Coronary artery (tissue), 2 donors: ENCODE results near the gene MKNK2.
A peak's percentile ranks its signal among the peaks of the same experiment; 100 is the strongest.

Source experiments
- DNase-seq: peaks from one replicate; pipeline ENCODE4 v3.0.0-alpha.2; 2017; ENCODE audit warnings: low spot score
- H3K27ac ChIP-seq, 2 donors: fragments of 200-600 bp; sonication (generic); one replicate each; pipeline ENCODE4 v1.5.1; 2016 to 2019
- H3K4me3 ChIP-seq: fragments of 200-600 bp; sonication (generic); 2 replicates; pipeline ENCODE4 v1.5.1; 2016; ENCODE audit warnings: mild to moderate bottlenecking, moderate library complexity
- CTCF ChIP-seq: fragments of 200-600 bp; sonication (generic); IDR thresholded peaks from one replicate; pipeline ENCODE4 v1.5.1; 2019; ENCODE audit warnings: antibody characterized with exemption

MKNK2 gene

GRCh38 chr19:2044709-2045500 is 6.1 kb downstream of the MKNK2 start:
- no peak for TF ChIP-seq CTCF
- no peak overlapping the region for H3K4me3 ChIP-seq
- H3K27ac ChIP-seq: peak overlapping the region; percentile 27 to 58
- no peak for DNase-seq

GRCh38 chr19:2043961-2044708 is 6.9 kb downstream of the MKNK2 start:
- DNase-seq: no peak
- Histone ChIP-seq H3K27ac (peak overlapping the region in 1 of 2 donors; percentile 58), H3K4me3 (no peak overlapping the region)
- no peak for TF ChIP-seq CTCF

GRCh38 chr19:2043251-2043641 is 7.8 kb downstream of the MKNK2 start:
- no peak for TF ChIP-seq CTCF
- DNase-seq: no peak
- Histone ChIP-seq H3K4me3 (peak overlapping the region; percentile 70), H3K27ac (peak overlapping the region; percentile 93 to 97)

- peak overlapping the region; percentile 93 to 97 for H3K27ac ChIP-seq
- TF ChIP-seq CTCF: no peak
- H3K4me3 ChIP-seq: peak overlapping the region; percentile 70
- no peak for DNase-seq
Observed at GRCh38 chr19:2042485-2043250, 8.4 kb downstream of the MKNK2 start.

- no peak for TF ChIP-seq CTCF
- H3K27ac ChIP-seq: peak overlapping the region; percentile 93 to 97
- H3K4me3 ChIP-seq: peak overlapping the region; percentile 70
- peak; percentile 98 for DNase-seq
Observed at GRCh38 chr19:2041683-2042484, 9.2 kb downstream of the MKNK2 start.

GRCh38 chr19:2041433-2041682 is 9.7 kb downstream of the MKNK2 start:
- DNase-seq: no peak
- no peak for TF ChIP-seq CTCF
- Histone ChIP-seq H3K4me3 (peak overlapping the region; percentile 70), H3K27ac (peak overlapping the region; percentile 93 to 97)
